SK-N-MC (cell line): Measurements from ENCODE around the gene INIP.

Experiments
- DNase-seq: peaks from one replicate; pipeline ENCODE4 v3.0.0-alpha.2; 2011; ENCODE audit warnings: low read depth, low spot score
- H3K27ac ChIP-seq: fragments of 200-600 bp; sonication (generic); 2 replicates; pipeline ENCODE4 v1.5.1; 2016; ENCODE audit warnings: mixed run types
- H3K36me3 ChIP-seq: fragments of 200-600 bp; sonication (generic); 2 replicates; pipeline ENCODE4 v1.6.1; 2017; ENCODE audit warnings: antibody characterized with exemption, low read length, mixed read lengths; ENCODE audit not compliant: insufficient read depth
- H3K4me3 ChIP-seq: fragments of 200-600 bp; sonication (generic); 2 replicates; pipeline ENCODE4 v1.5.1; 2016
- H3K9ac ChIP-seq: fragments of 200-600 bp; sonication (generic); 2 replicates; pipeline ENCODE4 v1.8.0; 2017; ENCODE audit warnings: mixed run types, mixed read lengths; ENCODE audit not compliant: insufficient read length
- H3K9me3 ChIP-seq: fragments of 200-600 bp; sonication (generic); 2 replicates; pipeline ENCODE4 v1.6.1; 2017; ENCODE audit warnings: low read depth, mild to moderate bottlenecking, antibody characterized with exemption, low read length, moderate library complexity, mixed read lengths
- EZH2 ChIP-seq: fragments of 200-600 bp; sonication (generic); IDR thresholded peaks from one replicate; pipeline ENCODE4 v1.6.1; 2017; ENCODE audit warnings: antibody characterized with exemption
- FOXP2 ChIP-seq: optimal IDR thresholded peaks from 2 replicates; pipeline ENCODE3; 2011; ENCODE audit warnings: mild to moderate bottlenecking, moderate library complexity; ENCODE audit not compliant: insufficient read depth; ENCODE audit errors: extremely low read length, control extremely low read depth
- POLR2AphosphoS5 ChIP-seq: IDR thresholded peaks from 2 replicates; pipeline ENCODE4 v1.6.1; 2012; ENCODE audit warnings: mild to moderate bottlenecking, low read depth, low read length, borderline replicate concordance

The INIP gene

GRCh38 chr9:112717661-112718331, at the start of gene INIP:
Gene INIP, minus strand, starts transcription at chr9:112718117. Its CDS starts 1,632 bp downstream, at chr9:112716485.
- H3K4me3 ChIP-seq, result peak within 1 kb of the TSS; percentile 83
- TF ChIP-seq POLR2AphosphoS5 (peak; percentile 83), FOXP2 (no peak)
- DNase-seq, result peak; percentile 75
- no peaks in the 10 kb centered on the region for H3K9me3 ChIP-seq
- peak within 1 kb of the TSS; percentile 85 for H3K9ac ChIP-seq
- peaks cover 12% of the 10 kb centered on the region for H3K36me3 ChIP-seq
- H3K27ac ChIP-seq, result peak within 1 kb of the TSS; percentile 78

GRCh38 chr9:112765281-112765680, 47.4 kb upstream of the INIP start:
- TF ChIP-seq POLR2AphosphoS5 (no peak), FOXP2 (no peak), EZH2 (no peak)
- no peaks in the 10 kb centered on the region for H3K36me3 ChIP-seq
- DNase-seq, result no peak

GRCh38 chr9:112764837-112765236, 46.9 kb upstream of the INIP start:
- TF ChIP-seq EZH2, result no peak
- no peak for TF ChIP-seq POLR2AphosphoS5
- TF ChIP-seq FOXP2, result no peak
- Histone ChIP-seq H3K4me3 (no peak overlapping the region), H3K36me3 (no peaks in the 10 kb centered on the region), H3K9ac (no peak overlapping the region), H3K27ac (no peak overlapping the region), H3K9me3 (no peaks in the 10 kb centered on the region)
- no peak for DNase-seq

More at GRCh38 chr9:112765281-112765680, 47.4 kb upstream of the INIP start:
- no peak overlapping the region for H3K27ac ChIP-seq
- no peak overlapping the region for H3K9ac ChIP-seq
- H3K9me3 ChIP-seq, result no peaks in the 10 kb centered on the region
- H3K4me3 ChIP-seq, result no peak overlapping the region

GRCh38 chr9:112764344-112764743, 46.4 kb upstream of the INIP start:
- H3K9ac ChIP-seq, result no peak overlapping the region
- H3K4me3 ChIP-seq, result no peak overlapping the region
- TF ChIP-seq EZH2, result no peak
- no peak for TF ChIP-seq POLR2AphosphoS5
- no peaks in the 10 kb centered on the region for H3K36me3 ChIP-seq
- no peaks in the 10 kb centered on the region for H3K9me3 ChIP-seq
- DNase-seq, result no peak
- no peak overlapping the region for H3K27ac ChIP-seq

- DNase-seq, result no peak
- H3K36me3 ChIP-seq, result no peaks in the 10 kb centered on the region
- H3K4me3 ChIP-seq, result no peak overlapping the region
- TF ChIP-seq FOXP2 (no peak), EZH2 (no peak), POLR2AphosphoS5 (no peak)
- H3K9ac ChIP-seq, result no peak overlapping the region
- no peak overlapping the region for H3K27ac ChIP-seq
- no peaks in the 10 kb centered on the region for H3K9me3 ChIP-seq
These were observed 45.0 kb upstream of the INIP start for GRCh38 chr9:112762726-112763518.

- Histone ChIP-seq H3K36me3 (no peaks in the 10 kb centered on the region), H3K4me3 (no peak overlapping the region), H3K9me3 (no peaks in the 10 kb centered on the region), H3K27ac (no peak overlapping the region), H3K9ac (no peak overlapping the region)
- no peak for TF ChIP-seq POLR2AphosphoS5
- TF ChIP-seq FOXP2, result no peak
- TF ChIP-seq EZH2, result no peak
- DNase-seq, result no peak
These were observed 44.2 kb upstream of the INIP start for GRCh38 chr9:112761912-112762655.

- no peaks in the 10 kb centered on the region for H3K9me3 ChIP-seq
- no peaks in the 10 kb centered on the region for H3K36me3 ChIP-seq
- TF ChIP-seq EZH2 (no peak), POLR2AphosphoS5 (no peak), FOXP2 (no peak)
- H3K27ac ChIP-seq, result no peak overlapping the region
- H3K9ac ChIP-seq, result no peak overlapping the region
- H3K4me3 ChIP-seq, result no peak overlapping the region
- DNase-seq, result no peak
These were observed 42.9 kb upstream of the INIP start for GRCh38 chr9:112760821-112761220.

GRCh38 chr9:112757940-112758339, 40.0 kb upstream of the INIP start:
- H3K9me3 ChIP-seq, result no peaks in the 10 kb centered on the region
- H3K4me3 ChIP-seq, result no peak overlapping the region
- H3K27ac ChIP-seq, result no peak overlapping the region
- TF ChIP-seq EZH2 (no peak), POLR2AphosphoS5 (no peak), FOXP2 (no peak)
- H3K9ac ChIP-seq, result no peak overlapping the region
- DNase-seq, result no peak
- no peaks in the 10 kb centered on the region for H3K36me3 ChIP-seq

GRCh38 chr9:112757282-112757883, 39.5 kb upstream of the INIP start:
- DNase-seq, result no peak
- Histone ChIP-seq H3K9me3 (no peaks in the 10 kb centered on the region), H3K36me3 (no peaks in the 10 kb centered on the region), H3K4me3 (no peak overlapping the region), H3K9ac (no peak overlapping the region), H3K27ac (no peak overlapping the region)
- no peak for TF ChIP-seq POLR2AphosphoS5
- no peak for TF ChIP-seq FOXP2
- no peak for TF ChIP-seq EZH2
